Endodermal cell (in vitro differentiated cells): ENCODE measurements around the gene TECPR1. TPM values are rescaled to one million over a fixed set of nuclear protein-coding genes. Genes with fewer than 3 reads are reported as not detected.
A peak's percentile ranks its signal among the peaks of the same experiment; 100 is the strongest.

Experiments
- DNase-seq: peaks from one replicate; pipeline ENCODE4 v3.0.0-alpha.2; 2017
- H3K27ac ChIP-seq: 2 replicates; pipeline ENCODE4 v1.5.1; 2013; ENCODE audit warnings: mild to moderate bottlenecking, low read depth, low read length, moderate library complexity
- H3K27me3 ChIP-seq: 2 replicates; pipeline ENCODE4 v1.6.1; 2013; ENCODE audit warnings: mild to moderate bottlenecking, low read length, moderate library complexity; ENCODE audit not compliant: insufficient read depth, control insufficient read depth, poor library complexity, severe bottlenecking
- H3K36me3 ChIP-seq: 2 replicates; pipeline ENCODE4 v1.7.0; 2013; ENCODE audit warnings: mild to moderate bottlenecking, low read length, moderate library complexity; ENCODE audit not compliant: control insufficient read depth, insufficient read depth
- H3K4me1 ChIP-seq: one replicate; pipeline ENCODE4 v1.7.0; 2013; ENCODE audit warnings: low read length; ENCODE audit not compliant: control insufficient read depth, insufficient read depth
- H3K4me3 ChIP-seq: 2 replicates; pipeline ENCODE4 v1.5.1; 2013; ENCODE audit warnings: mild to moderate bottlenecking, low read length, moderate library complexity
- H3K9ac ChIP-seq: 2 replicates; pipeline ENCODE4 v1.6.1; 2013; ENCODE audit warnings: mild to moderate bottlenecking, low read length, moderate library complexity; ENCODE audit not compliant: poor library complexity, severe bottlenecking; ENCODE audit errors: extremely low read depth
- H3K9me3 ChIP-seq: 2 replicates; pipeline ENCODE4 v1.6.1; 2013; ENCODE audit warnings: mild to moderate bottlenecking, low read length, moderate library complexity; ENCODE audit not compliant: control insufficient read depth
- H3K27ac Mint-ChIP-seq: 2 replicates; pipeline ENCODE4 v1.8.0; 2020; ENCODE audit warnings: mixed read lengths
- H3K27me3 Mint-ChIP-seq: 2 replicates; pipeline ENCODE4 v1.8.0; 2021; ENCODE audit warnings: mild to moderate bottlenecking, mixed read lengths; ENCODE audit not compliant: insufficient read depth
- H3K36me3 Mint-ChIP-seq: 2 replicates; pipeline ENCODE4 v1.8.0; 2020; ENCODE audit warnings: low read depth, mixed read lengths
- H3K4me1 Mint-ChIP-seq: 2 replicates; pipeline ENCODE4 v1.8.0; 2020; ENCODE audit warnings: mixed read lengths
- H3K4me3 Mint-ChIP-seq: 2 replicates; pipeline ENCODE4 v1.8.0; 2020; ENCODE audit warnings: mild to moderate bottlenecking, moderate library complexity, mixed read lengths
- H3K9me3 Mint-ChIP-seq: 2 replicates; pipeline ENCODE4 v1.8.0; 2020; ENCODE audit warnings: mild to moderate bottlenecking, mixed read lengths
- WGBS, 2 experiments: methylation state at CpG; one replicate each; pipeline versions ENCODE4 v1.1.5 to v1.1.7; 2013; ENCODE audit warnings: missing lambda C conversion rate in 2 of 2, mixed read lengths in 1 of 2; ENCODE audit not compliant: insufficient coverage in 1 of 2, insufficient read length in 1 of 2; 5-methylcytosine and 5-hydroxymethylcytosine counted together
- total RNA-seq, 2 donors: library from RNA; stranded (reverse); fragmentation: NEBNext Ultra II Directional in 1 of 2; extraction: Animal tissue kit (Norgen Biotek cat#: 25700) in 1 of 2; gene quantifications; 2 replicates in 1 of 2; 3 replicates in 1 of 2; pipeline ENCODE4 v1.2.1, GENCODE V29; 2021
- TF ChIP-seq, protein P1 (sequence below): fragments of 200-600 bp; sonication (generic); conservative IDR thresholded peaks from 2 replicates; pipeline ENCODE4 v1.5.0; 2021; ENCODE audit warnings: antibody characterized with exemption, mild to moderate bottlenecking

The TECPR1 gene
- total RNA-seq, 2 donors from 2014 or later: 27.2 to 32.0 TPM

DNA sequence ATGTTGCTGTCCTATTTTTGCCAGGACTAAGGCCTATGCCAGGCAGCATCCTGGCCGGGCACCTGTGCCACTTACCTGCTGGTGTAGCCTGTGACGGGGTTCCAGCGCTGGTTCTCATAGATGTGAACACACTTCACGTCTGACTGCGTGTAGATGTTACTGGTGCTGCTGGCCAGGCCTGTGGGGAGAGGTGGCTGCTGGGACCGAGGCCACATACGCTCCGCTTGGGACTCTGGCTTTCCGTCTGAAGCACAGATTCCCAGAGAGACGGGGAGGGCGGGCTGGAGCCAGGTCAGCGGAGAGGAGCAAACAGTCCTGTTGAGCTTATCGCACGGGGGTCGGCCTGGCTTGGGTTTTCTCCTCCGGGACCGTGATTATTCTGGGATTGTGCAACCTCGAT lies 24.1 kb downstream of the TECPR1 start:
- Histone ChIP-seq H3K9ac (no peak overlapping the region), H3K36me3 (peaks cover 4% of the 10 kb centered on the region), H3K4me3 (no peak overlapping the region), H3K27ac (no peak overlapping the region), H3K9me3 (no peaks in the 10 kb centered on the region), H3K4me1 (no peaks in the 10 kb centered on the region), H3K27me3 (no peaks in the 10 kb centered on the region)
- no peaks in the 10 kb centered on the region for H3K9me3 Mint-ChIP-seq
- TF ChIP-seq, protein P1, sequence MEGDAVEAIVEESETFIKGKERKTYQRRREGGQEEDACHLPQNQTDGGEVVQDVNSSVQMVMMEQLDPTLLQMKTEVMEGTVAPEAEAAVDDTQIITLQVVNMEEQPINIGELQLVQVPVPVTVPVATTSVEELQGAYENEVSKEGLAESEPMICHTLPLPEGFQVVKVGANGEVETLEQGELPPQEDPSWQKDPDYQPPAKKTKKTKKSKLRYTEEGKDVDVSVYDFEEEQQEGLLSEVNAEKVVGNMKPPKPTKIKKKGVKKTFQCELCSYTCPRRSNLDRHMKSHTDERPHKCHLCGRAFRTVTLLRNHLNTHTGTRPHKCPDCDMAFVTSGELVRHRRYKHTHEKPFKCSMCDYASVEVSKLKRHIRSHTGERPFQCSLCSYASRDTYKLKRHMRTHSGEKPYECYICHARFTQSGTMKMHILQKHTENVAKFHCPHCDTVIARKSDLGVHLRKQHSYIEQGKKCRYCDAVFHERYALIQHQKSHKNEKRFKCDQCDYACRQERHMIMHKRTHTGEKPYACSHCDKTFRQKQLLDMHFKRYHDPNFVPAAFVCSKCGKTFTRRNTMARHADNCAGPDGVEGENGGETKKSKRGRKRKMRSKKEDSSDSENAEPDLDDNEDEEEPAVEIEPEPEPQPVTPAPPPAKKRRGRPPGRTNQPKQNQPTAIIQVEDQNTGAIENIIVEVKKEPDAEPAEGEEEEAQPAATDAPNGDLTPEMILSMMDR: no peak
- WGBS, 2 experiments: 91 to 94% methylated on average over 18 of the region's 18 CpGs
- peak overlapping the region; percentile 57 for H3K27ac Mint-ChIP-seq
- no peaks in the 10 kb centered on the region for H3K4me1 Mint-ChIP-seq
- H3K4me3 Mint-ChIP-seq: no peak overlapping the region
- no peak for DNase-seq
- H3K36me3 Mint-ChIP-seq: peaks cover 10% of the 10 kb centered on the region
- H3K27me3 Mint-ChIP-seq: no peaks in the 10 kb centered on the region

DNA sequence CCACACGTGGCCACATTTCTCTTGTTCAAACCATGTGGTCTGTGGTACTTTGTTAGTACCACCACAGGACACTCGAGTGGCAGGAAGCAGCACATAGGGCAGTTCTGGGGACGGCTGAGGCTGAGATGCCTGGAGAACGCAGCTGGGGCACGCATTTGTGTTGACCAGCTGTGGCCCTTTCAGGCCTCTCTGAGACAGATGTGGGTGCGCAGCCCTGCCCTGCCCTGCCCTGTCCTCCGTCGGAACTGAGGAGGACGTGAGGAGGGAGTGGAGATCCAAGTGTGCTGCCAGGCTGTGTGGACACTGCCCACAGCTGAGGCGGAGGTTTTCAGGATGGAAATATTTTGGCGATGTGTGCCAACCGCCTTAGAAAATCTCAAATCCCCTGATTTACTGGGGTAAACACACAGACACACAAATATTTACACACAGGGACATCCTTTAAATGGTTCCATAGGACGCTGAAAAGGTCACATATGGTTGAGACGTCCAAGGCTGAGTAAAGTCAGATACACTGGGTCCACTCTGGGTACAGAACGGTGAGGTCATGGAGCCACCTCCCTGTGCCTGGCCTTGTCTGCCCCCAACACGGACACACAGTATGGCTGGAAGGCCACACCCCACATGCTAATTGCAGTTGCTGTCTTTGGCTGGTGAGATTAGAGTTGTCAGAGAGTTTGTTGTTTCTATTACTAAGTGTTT lies 26.0 kb downstream of the TECPR1 start:
- peaks cover 14% of the 10 kb centered on the region for H3K36me3 Mint-ChIP-seq
- no peak for DNase-seq
- peaks cover 4% of the 10 kb centered on the region for H3K36me3 ChIP-seq
- H3K27me3 Mint-ChIP-seq: no peaks in the 10 kb centered on the region
- H3K4me3 Mint-ChIP-seq: no peak overlapping the region
- no peak overlapping the region for H3K27ac Mint-ChIP-seq
- no peak overlapping the region for H3K9ac ChIP-seq
- H3K27ac ChIP-seq: no peak overlapping the region
- no peaks in the 10 kb centered on the region for H3K27me3 ChIP-seq
- H3K4me1 ChIP-seq: no peaks in the 10 kb centered on the region
- TF ChIP-seq, protein P1: no peak
- no peak overlapping the region for H3K4me3 ChIP-seq
- no peaks in the 10 kb centered on the region for H3K9me3 ChIP-seq
- no peaks in the 10 kb centered on the region for H3K9me3 Mint-ChIP-seq
- H3K4me1 Mint-ChIP-seq: no peaks in the 10 kb centered on the region
- WGBS, 2 experiments: 89 to 98% methylated on average over 7 to 16 of the region's 16 CpGs

DNA sequence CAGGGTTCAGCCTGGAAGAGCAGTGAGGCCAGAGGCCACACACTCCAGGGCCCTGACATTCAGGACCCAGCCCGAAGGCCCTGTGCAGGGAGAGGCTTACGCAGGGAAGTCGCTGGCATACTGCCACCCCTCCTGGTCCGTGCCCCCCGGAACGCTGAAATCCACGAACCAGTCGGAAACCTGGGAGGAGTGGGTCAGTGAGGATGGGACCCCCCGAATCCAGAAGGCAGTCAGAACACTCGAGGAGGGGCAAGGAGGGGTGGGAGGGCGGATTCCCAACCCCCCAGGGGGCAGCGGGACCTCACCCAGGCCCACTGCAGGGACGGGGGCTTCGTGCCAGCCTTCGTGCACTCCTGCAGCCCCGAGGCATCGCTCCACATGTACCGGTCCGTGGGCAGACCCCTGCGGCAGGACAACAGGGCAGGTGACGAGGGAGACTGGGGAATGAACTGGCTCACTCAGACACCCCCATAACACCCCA lies 27.3 kb downstream of the TECPR1 start:
- H3K4me1 ChIP-seq: no peaks in the 10 kb centered on the region
- H3K27ac Mint-ChIP-seq: no peak overlapping the region
- H3K4me1 Mint-ChIP-seq: no peaks in the 10 kb centered on the region
- no peaks in the 10 kb centered on the region for H3K27me3 ChIP-seq
- TF ChIP-seq, protein P1: no peak
- H3K36me3 Mint-ChIP-seq: peaks cover 12% of the 10 kb centered on the region
- no peak overlapping the region for H3K9ac ChIP-seq
- H3K36me3 ChIP-seq: peaks cover 4% of the 10 kb centered on the region
- H3K4me3 Mint-ChIP-seq: no peak overlapping the region
- DNase-seq: no peak
- H3K9me3 ChIP-seq: no peaks in the 10 kb centered on the region
- H3K4me3 ChIP-seq: no peak overlapping the region
- no peaks in the 10 kb centered on the region for H3K27me3 Mint-ChIP-seq
- no peak overlapping the region for H3K27ac ChIP-seq
- 92% methylated on average over 7 to 21 of the region's 21 CpGs for WGBS, 2 experiments
- no peaks in the 10 kb centered on the region for H3K9me3 Mint-ChIP-seq
